Activated naive CD4-positive, alpha-beta T cell treated with anti-CD3 and anti-CD28 coated beads, Interleukin-2, amount 50 U/mL, for 16 hours (primary cell): ENCODE data around the gene PHRF1.

ENCODE experiments used
- DNase-seq: peaks from one replicate; pipeline ENCODE4 v3.0.0-alpha.2; 2020

Gene PHRF1

DNA sequence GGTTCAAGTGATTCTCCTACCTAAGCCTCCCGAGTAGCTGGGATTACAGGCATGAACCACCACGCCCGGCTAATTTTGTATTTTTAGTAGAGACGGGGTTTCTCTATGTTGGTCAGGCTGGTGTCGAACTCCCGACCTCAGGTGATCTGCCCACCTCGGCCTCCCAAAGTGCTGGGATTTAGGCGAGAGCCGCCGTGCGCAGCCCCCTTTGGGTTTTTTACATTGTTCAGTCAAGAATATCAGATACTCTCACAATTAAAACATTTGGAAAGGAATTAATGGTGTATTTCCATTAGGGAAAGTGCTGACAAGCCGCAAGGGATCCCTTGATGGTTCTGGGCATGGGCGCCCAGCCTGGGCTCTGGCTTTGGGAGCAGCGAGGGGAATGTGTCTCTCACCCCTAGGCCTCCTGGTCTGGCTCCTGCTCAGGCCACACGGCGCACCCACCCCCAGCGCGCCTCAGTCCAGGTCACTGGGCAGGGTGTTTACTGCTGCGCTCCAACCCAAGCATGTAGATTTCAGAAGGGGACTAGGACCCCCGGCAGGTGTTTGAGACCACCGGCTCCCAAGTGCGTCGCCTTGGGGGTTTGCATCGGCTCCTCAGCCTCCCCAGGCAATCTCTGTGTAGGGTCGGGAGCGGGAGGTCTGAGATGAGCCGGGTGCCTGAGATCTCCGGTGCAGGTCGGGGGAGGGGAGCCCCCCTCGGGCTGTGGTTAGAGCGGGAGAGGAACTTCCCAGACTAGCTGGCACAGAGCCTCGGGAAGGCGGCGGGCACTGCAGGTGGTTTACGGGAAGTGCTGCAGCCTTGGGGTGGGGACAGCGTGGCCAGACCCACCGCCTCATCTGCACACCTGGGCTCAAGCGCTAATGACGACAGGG, 40.3 kb downstream of the PHRF1 start:
- no peak for DNase-seq

DNA sequence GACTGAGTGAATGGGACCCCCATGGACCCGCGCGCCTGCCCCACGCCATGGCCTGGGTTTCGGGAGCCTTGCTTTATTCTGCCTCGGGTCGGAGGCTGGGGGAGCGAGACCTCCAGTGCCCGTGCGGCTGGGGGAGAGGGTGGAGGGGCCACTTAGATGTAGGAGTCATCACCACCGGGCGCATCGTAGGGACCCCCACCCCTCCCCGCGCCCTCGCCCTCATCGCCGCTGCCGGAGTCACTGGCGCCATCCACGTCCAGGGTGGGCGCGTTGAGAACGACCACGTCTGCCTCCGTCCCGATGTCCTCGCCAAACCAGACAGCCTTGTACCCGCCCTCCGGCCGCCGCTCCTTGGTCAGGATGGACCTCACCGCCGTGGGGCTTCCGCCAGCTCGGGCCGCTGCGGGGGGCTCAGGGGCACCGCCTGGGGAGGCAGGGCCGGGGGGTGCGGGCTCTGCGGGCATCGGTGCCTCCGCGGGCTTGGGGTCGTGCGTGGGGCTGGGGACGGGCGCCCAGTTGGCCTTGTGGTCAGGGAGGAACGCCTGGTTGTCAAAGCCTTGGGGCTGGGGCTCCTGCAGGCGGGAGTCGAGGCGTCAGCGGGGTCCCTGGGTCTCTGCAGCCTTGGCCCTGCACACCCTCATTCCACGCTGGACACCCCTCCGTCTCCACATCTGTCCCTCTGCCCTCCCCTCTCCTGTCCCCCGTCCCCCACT, 41.1 kb downstream of the PHRF1 start:
- no peak for DNase-seq

DNA sequence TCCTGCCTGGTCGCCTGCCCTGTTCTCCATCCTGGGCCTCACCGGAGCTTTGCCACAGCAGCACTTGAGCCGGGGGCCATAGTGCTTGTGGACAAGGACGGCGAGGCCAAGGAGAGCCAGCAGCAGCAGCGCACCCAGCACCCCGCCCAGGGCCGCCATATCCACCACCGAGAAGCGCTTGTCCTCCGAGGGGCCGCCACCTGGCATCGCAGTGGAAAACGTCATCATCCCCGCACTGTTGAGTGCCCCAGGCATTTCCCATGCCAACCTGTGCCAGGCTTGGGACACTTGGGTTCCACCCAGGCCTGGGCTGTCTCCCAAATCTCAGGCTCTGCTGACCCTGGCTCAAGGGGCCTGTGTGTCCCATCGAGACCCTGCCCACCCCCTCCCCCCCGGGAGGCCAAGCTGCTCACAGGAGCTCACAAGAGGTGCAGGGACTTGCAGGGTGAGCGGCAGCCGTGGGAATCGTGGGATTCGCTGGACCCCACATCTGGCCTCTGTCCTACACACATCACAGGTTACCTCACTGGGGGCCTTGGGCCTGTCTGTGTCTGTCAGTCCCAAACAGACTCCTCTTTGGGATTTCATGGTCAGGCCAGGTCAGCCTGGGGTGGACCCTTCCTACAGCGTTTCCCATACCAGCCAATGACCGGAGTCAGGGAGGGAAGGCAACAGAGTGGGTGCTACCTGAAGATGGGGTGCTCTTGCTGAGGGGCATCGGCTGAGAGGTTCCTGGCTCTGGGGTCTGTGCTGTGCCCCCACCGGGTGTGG, 41.8 kb downstream of the PHRF1 start:
- DNase-seq = no peak

DNA sequence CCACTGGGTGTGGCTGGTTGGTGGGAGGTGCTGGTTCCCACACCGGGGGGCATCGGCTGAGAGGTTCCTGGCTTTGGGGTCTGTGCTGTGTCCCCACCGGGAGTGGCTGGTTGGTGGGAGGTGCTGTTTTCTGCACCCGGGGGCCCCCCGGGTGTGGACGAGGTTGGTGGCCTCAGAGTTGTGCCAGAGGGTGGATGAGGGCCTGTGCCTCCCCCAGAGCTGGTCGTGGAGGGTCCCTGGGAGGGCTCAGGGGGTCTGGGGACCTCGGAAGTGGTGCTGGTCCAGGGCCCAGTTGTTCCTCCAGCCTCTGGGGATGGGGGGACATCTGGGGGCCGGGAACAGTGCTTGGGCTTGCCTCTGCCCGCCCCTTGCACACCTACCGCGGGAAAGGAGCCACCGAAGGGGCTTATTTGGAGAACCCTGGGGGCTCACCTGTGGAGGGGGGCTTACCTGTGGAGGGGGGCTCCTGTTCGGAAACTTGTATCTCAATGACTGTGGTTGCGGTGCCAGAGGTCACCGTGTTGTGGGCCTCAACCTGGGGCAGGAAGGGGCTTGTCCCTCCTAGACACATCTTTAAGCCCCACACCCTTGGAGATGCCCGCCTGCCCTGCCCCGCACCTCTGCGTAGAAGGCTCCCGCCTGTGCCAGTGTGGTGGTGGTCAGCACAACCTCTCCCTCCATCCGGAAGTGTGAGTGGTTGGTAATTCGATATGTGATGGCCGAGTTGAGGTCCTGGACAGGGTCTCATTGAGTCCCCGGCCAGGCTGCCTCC, 42.8 kb downstream of the PHRF1 start:
- DNase-seq = no peak

DNA sequence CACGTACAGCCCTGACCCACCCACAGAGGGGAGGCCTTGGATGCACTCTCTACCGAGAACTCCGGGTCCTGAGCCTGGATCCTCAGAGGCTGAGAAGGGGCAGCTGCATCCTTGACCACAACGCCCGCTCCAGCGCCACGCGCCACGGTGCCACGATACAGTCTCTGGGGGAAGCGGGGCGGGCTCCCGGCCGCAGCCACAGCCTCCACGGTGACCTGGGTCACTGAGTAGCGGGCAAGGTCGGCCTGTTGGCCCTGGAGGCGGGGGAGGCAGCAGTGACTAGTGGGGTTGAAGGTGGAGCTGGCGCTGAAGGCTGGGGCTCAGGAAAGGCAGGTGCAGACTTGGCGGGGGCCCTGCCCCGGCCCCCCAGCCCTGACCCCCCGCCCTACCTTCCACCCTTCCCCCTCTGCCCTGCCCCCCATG, 43.4 kb downstream of the PHRF1 start:
- no peak for DNase-seq

DNA sequence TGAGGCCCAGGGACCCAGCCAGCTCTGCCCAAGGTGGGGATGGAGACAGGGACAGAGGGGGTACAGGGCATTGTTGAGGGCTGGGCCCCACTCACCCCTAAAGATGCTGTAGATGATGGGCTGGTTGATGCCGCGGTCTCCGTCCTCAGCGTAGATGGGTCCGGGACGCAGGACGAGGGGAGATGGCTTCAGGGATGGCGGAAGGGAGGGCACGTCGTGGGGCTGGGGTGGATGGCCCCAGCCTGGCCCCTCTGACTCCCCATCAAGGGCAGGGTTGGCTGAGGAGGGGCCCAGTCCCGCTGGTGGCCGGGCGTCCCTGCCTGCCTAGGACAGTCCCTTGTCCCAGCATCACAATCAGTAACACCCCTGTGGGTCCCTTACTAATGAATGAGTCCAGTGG, 43.9 kb downstream of the PHRF1 start:
- no peak for DNase-seq

DNA sequence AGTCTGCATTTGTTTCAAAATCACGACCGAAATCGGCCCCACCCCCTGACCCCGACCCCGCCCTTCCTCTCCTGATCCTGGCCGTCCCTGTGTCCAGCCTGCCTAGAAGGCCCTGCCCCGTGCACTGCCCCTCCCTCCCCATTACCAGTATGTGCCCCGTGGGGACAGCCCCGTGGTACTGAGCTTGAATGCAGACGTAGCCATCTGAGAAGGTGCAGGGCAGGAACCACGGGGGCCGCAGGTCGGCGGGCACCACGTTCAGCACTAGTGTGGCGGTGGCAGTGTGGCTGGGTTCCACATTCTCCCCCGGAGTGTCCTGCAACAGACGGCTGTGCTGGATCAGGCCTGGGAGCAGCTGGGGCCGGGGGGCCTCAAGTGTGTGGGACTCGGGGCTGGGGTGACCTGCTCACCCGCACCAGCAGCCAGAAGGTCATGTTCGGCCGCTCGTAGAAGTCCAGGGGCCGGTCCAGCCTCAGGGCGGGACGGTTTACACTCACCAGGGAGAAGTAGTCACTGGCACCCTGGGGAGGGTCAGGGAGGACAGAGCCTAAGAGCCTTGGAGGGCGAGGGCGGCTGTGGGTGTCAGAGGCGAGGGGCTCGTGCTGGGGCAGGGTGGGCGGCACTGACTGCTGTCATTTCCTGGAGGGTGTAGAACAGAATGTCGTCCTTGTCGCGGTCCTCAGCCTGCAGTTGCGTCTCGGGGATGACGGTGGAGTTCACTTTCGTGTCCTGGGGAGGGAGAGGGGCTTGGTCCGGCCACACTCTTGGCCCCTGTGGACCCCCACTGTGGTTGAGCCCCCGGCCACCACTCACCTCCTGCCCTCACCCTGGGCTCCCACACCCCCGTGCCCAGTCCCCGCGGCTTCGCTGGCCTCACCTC, 44.9 kb downstream of the PHRF1 start:
- no peak for DNase-seq

DNA sequence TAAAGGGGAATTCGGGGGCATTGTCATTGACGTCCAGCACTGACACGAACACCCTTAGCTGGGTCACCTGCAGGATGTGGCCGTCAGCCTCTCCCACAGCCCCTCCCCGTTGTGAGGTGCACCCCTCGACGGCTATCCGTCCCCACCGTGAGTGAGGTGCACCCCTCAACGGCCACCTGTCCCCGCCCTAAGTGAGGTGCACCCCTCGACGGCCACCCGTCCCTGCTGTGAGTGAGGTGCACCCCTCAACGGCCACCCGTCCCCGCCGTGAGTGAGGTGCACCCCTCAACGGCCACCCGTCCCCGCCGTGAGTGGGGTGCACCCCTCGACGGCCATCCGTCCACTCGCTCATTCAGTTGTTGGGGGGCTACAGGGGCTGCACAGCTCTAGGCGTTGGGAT, 45.6 kb downstream of the PHRF1 start:
- DNase-seq = no peak

DNA sequence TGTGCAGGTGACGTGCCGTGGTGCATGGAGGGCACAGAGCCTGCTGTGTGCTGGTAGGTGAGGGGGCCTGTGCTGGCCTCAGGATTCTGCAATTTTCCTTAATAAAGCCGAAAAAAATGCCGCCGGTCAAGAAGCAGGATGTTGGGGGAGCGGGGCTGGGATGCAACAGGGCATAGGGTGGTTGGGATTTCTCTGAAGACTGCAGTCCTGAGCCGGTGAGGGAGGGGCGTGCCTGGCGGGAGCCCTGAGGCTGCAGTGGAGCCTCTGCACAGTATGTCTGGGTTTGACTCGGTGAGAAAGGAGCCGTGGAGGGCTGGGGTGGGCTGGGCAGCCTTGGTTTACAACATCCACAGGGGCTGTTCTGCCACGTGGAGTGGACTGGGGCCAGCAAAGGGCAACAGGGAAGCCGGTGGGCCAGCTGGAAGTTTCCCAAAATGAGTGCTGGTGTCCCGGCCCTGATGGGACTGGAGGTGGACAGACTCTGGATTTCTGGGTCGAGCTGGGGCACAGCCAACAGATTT, 47.1 kb downstream of the PHRF1 start:
- DNase-seq = no peak

DNA sequence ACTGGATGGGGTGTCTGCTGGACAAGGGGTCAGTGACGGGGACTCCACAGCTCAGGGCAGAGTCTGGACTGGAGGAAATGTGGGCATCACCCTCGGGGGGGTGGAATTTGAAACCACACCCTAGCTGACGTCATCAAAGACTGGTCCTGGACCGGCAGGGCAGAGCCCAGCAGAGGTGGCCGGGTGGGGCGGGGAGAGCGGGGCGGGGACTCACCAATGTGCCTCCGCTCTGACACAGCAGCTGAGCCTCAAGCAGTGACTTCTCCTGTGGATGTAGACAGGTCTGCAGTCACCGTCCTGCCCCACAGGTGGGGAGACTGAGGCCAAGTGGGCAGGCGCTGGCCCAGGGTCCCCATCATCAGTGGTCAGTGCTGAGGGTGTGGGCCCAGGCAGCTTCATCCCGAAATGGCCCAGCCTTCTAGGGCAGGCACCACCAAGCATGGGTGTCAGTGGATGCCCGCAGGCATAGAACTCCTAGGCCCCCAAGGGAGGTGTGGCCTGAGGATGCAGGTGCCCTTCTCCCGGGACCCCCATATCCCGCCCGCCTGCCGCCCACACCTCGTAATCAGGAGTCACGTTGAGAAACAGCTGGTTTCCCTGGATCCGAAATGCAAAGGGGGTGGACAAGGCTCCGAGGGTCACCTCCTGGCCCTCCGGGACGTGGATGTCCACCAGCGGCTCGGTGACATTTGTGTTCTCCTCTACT, 47.9 kb downstream of the PHRF1 start:
- no peak for DNase-seq

DNA sequence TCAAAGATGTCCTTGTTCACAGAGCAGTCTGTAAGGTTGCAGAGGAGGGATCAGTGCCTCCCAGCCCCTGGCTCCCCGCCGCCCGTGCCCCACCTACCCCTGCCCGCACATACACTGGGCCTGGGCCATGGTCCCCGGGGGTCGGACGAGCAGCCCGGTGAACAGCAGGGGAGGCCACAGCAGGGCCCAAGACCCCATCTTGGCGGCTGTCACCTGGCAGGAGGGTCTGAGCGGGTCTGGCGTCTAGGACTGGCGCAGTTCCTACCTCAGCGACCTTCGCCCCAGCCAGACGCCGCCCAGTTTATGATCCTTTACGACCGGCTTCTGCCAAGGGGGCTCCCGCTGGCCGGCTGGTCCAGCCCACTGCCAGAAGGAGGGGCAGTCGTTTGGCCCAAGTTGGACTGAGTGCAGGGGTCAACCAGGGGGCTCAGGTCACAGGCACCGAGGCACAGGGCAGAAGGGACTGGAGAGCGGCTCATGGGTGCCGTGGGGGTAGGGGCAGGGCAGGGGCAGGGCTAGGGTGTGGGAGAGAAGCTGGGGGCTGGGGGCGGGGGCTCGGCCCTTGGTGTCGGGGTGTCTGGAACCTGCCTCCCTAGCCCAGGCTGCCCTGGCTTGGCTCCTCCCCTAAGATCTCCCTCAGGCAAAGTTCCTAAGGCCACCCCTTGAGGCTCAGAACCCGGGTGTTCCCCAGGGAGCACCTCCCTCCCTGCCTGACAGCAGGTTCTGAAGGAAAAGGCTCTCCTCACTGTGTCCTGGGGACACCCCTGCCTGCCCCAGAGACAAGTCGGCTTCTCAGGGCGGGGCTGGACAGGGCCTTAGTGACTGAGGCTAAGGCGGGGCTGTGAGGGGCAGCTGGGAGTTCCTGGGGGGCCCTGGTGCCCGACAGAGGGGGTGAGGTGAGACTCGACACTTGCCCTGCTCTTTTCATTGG, 48.7 kb downstream of the PHRF1 start, which contains the start of gene CDHR5:
TSS of gene CDHR5 (minus strand) at position 251 of the 931 bp plus-strand sequence. CDS start at position 198, 53 bp downstream.
- no peak for DNase-seq

DNA sequence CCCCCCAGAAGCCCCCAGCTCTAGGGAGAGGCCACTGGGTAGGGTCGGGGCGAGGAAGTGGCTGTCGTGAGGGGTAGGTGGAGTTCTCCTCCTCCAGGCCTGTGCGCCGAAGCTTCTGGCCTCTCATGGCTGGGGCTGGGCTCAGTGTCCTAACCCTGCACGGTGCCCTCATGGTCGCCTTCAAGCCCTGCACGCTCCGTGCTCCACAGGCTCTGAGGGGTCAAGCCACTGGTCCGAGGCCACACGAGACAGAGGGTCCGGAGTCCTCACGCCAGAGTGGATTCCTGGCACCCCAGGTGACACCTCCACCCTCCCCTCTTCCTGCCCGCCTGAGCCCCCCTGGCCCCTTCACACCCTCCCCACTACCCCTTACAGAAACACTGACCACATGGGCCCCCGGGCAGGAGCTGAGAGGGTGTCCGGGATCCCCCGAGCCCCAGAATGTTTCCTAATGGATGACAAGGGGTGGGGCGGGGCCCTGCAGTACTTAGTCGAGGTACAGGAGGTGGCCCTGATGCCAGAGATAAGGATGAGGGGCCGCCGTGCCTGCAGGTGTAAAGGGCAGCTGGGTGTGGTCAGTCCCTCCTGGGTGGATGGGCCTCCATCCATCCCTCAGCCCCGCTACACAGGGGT, 49.5 kb downstream of the PHRF1 start:
- no peak for DNase-seq

DNA sequence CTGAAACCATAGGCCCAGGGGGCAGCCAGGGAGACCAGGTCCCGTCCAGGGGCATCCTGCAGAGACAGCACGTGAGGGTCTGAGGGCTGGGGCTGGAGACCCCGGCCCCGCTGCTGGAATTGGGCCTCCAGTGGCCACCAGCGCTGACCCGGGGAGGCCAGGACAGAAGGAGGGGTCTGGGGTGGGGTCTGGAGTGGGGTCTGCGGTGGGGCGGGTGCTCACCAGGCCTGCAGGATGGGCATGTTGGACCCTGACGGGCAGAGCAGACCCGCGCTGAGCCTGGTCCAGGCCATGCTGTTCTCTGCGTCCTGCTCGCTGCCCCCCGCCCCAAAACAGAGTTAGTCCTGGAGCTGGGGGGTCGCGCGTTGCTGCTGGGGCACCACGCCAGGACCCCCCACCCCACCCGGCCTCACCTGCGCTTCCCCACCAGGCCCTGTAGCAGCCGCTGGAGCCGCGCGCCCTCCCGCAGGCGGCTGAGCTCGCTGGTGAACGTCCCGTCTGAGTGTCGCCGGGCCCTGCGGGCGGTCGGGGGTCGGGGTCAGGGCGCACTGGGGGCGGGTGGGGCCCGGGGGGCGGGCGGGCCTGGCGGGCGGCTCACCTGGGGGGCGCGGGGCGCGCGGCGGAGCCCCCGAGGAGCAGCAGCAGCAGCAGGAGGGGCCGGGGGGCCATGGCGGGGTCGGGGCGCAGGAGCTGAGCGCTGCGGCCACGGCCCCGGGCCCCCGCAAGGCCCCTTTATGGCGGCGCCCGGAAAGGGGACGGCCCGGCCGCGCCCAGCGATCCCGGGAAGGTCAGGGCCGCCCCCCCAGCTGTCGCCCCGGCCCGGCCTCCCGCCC, 50.4 kb downstream of the PHRF1 start, which contains the start of gene SCT:
TSS of gene SCT (minus strand) at position 707 of the 833 bp plus-strand sequence. CDS start at position 669, 38 bp downstream.
- no peak for DNase-seq

DNA sequence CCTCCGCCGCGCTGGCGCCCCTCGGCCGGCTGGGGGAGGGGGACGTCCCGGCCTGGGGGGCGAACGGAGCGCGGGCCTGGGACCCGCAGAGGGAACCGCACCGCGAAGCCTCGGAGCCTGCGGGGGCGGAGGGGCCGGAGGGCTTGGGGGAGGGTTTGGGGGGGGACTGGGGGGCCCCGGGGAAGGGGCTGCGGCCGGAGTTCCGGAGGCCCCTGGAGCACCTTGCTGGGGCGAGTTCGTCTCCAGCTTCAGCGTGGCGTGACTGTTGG, 51.0 kb downstream of the PHRF1 start:
- DNase-seq = no peak

DNA sequence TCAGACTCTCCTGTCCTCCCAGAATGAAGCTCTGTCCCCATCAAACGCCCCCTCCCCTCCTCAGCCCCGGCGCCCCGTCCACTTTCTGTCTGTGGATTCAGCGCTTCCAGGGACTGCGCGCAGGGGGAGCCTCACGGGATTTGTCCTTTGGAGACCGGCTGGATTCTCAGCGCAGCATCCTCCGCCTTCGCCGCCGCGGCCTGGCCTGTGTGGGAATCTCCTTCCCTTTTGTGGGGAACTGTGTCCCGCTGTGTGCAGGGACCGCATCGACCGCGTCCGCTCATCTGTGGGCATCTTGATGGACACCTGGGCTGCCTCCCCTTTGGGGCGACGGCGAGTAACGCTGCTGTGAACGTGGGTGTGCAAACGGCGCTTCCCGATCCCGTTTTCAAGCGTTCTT, 51.8 kb downstream of the PHRF1 start:
- DNase-seq = no peak

DNA sequence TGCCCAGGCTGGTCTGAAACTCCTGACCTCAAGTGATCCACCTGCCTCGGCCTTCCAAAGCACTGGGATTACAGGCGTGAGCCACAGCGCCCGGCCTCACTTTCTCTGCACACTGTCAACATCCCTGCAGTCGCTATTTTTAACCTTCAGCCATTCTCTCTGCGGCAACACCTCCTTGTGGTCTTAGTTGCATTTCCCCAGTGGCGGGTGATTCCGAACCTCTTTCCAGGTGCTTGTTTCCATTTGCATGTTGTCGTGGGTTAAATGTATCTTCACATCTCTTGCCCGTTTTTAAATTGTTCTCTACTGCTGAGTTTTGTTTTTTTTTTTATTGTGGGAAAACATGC, 52.9 kb downstream of the PHRF1 start:
- no peak for DNase-seq

DNA sequence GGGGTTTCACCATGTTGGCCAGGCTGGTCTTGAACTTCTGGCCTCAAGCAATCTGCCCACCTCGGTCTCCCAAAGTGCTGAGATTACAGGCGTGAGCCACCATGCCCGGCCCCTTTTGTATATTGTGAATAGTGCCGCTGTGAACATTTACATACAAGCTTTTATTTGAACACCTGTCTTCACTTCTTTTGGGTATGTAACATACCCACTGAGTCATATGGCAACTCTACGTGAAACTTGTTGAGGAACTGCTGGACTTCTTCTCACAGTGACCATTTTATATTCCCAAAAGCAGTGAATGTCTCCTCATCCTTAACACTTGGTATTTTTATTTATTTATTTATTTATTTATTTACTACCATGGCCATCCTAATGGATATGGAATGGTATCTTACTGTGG, 54.6 kb downstream of the PHRF1 start:
- DNase-seq = no peak

DNA sequence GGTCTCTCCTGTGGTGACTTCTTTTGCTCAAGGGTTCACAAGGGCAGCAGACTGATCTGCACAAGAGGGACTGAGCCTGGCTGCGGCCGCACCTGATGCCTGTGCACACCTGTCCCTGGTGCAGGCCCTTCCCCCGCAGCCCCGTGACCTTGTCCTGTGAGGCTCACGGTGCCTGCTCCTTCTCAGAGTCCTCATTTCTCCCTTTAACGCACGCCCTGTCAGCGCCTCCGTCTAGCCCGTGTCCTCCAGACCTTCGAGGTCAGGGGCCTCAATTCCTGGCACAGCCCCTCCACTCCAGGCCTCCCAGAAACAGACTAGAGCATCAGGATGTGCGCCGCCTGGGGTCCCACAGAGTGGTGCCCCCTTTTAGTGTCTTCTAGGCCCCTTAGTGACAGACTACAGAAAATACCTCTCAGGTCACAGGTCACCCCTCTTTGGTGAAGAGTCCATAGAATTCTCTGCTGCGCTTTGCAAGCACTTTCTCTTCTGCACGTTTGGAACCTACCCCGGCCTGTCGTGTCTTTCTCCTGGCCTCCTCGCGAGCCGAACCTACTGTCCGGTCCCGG, 59.8 kb downstream of the PHRF1 start:
- no peak for DNase-seq
